Measurements from ENCODE around the gene SNX20. TPM values are rescaled to one million over a fixed set of nuclear protein-coding genes. Genes with fewer than 3 reads are reported as not detected.
A peak's percentile ranks its signal among the peaks of the same experiment; 100 is the strongest.

Gene SNX20
- total RNA-seq, 3 donors from 2014 or later = 1.4 to 2.9 (median 1.7) TPM

- Histone ChIP-seq H3K4me1 (ENCODE audit: low read depth) (peaks cover 20% of the 10 kb centered on the region), H3K9me3 (no peaks in the 10 kb centered on the region), H3K4me3 (no peak overlapping the region), H3K36me3 (ENCODE audit: low read depth) (no peaks in the 10 kb centered on the region)
- ATAC-seq (no peak), DNase-seq (no peak)
- intact Hi-C loops (cut with DNase I, micrococcal nuclease) = no loop called here
- TF ChIP-seq, protein P1, sequence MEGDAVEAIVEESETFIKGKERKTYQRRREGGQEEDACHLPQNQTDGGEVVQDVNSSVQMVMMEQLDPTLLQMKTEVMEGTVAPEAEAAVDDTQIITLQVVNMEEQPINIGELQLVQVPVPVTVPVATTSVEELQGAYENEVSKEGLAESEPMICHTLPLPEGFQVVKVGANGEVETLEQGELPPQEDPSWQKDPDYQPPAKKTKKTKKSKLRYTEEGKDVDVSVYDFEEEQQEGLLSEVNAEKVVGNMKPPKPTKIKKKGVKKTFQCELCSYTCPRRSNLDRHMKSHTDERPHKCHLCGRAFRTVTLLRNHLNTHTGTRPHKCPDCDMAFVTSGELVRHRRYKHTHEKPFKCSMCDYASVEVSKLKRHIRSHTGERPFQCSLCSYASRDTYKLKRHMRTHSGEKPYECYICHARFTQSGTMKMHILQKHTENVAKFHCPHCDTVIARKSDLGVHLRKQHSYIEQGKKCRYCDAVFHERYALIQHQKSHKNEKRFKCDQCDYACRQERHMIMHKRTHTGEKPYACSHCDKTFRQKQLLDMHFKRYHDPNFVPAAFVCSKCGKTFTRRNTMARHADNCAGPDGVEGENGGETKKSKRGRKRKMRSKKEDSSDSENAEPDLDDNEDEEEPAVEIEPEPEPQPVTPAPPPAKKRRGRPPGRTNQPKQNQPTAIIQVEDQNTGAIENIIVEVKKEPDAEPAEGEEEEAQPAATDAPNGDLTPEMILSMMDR (IDR thresholded peaks at IDR 0.05) = no peak
Observed at GRCh38 chr16:50696126-50696525, 15.0 kb upstream of the SNX20 start.

GRCh38 chr16:50695017-50696000 lies 14.2 kb upstream of the SNX20 start:
- Histone ChIP-seq H3K4me1 (ENCODE audit: low read depth) (peaks cover 20% of the 10 kb centered on the region), H3K4me3 (no peak overlapping the region), H3K9me3 (no peaks in the 10 kb centered on the region), H3K36me3 (ENCODE audit: low read depth) (no peaks in the 10 kb centered on the region)
- intact Hi-C loops (cut with DNase I, micrococcal nuclease) = no loop called here
- no peak for ATAC-seq
- DNase-seq = peak in 1 of 3 donors; percentile 21
- TF ChIP-seq, protein P1 (IDR thresholded peaks at IDR 0.05) = no peak

DNA sequence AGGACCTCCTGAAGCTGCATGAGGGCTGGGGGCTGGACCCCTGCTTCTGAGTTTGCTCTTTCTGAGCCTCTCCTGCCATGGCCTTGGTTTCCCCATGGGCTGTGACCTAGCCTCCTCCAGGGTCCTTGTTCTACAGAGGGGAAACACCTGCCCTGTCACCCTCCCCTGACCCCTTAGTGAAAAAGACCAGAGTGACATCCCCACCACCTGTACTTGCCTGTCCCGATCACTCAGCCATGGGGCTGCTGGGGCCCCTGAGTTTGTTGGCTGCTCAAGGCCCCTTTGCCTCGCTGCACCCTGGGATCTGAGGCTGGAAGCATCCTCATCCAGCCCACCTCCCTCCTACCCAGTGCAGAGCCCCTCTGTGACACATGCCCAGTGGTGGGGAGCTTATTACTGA lies 13.1 kb upstream of the SNX20 start:
- ATAC-seq = no peak

GRCh38 chr16:50692999-50693781 lies 12.1 kb upstream of the SNX20 start, which contains the start of gene NOD2:
Gene NOD2 (plus strand): TSS chr16:50693606. CDS start chr16:50699496, 5,890 bp downstream.
- intact Hi-C loops (cut with DNase I, micrococcal nuclease) = no loop called here
- TF ChIP-seq, protein P1 (IDR thresholded peaks at IDR 0.05) = no peak
- H3K4me1 ChIP-seq (ENCODE audit: low read depth) = peaks cover 20% of the 10 kb centered on the region
- no peak within 1 kb of the TSS for H3K4me3 ChIP-seq
- ATAC-seq = peak; percentile 49
- H3K36me3 ChIP-seq (ENCODE audit: low read depth) = no peaks in the 10 kb centered on the region
- H3K9me3 ChIP-seq = no peaks in the 10 kb centered on the region
- DNase-seq = peak; percentile 20 to 61 (median 46)

More for the DNA sequence above, 13.1 kb upstream of the SNX20 start:
- intact Hi-C loops (cut with DNase I, micrococcal nuclease) = no loop called here
- H3K4me1 ChIP-seq (ENCODE audit: low read depth) = peaks cover 20% of the 10 kb centered on the region
- DNase-seq = no peak
- no peak overlapping the region for H3K4me3 ChIP-seq
- TF ChIP-seq, protein P1 (IDR thresholded peaks at IDR 0.05) = no peak
- H3K36me3 ChIP-seq (ENCODE audit: low read depth) = no peaks in the 10 kb centered on the region
- H3K9me3 ChIP-seq = no peaks in the 10 kb centered on the region

DNA sequence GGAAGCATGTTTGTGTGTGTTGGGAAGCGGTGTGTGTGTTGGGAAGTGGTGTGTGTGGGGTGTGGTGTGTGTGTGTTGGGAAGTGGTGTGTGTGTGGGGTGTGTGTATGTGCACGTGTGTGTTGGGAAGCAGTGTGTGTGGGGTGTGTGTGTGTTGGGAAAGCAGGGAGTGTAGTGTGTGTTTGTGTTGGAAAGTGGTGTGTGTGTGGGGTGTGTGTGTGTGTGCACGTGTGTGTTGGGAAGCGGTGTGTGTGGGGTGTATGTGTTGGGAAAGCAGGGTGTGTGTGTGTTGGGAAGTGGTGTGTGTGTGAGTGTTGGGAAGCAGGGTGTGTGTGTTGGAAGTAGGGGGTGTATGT lies 11.5 kb upstream of the SNX20 start:
- intact Hi-C loops (cut with DNase I, micrococcal nuclease) = no loop called here
- DNase-seq (no peak), ATAC-seq (no peak)
- no peaks in the 10 kb centered on the region for H3K36me3 ChIP-seq (ENCODE audit: low read depth)
- peaks cover 20% of the 10 kb centered on the region for H3K4me1 ChIP-seq (ENCODE audit: low read depth)
- TF ChIP-seq, protein P1 (IDR thresholded peaks at IDR 0.05) = no peak
- no peak overlapping the region for H3K4me3 ChIP-seq
- no peaks in the 10 kb centered on the region for H3K9me3 ChIP-seq

All from mucosa of descending colon (tissue), 3 donors.